HG03135 (cell line): ENCODE measurements around the gene COPZ1.
"Not testable (repeated sequence)": the region's sequence is repeated elsewhere in the genome, so short reads cannot be mapped to it uniquely, and the experiment has no call there.

Experiments
- ATAC-seq: cut with Tn5 transposase; IDR thresholded peaks from one replicate; pipeline ENCODE4 v1.9.1; 2021; ENCODE audit warnings: mild to moderate bottlenecking, moderate library complexity; ENCODE audit not compliant: unreplicated experiment

COPZ1 gene

GRCh38 chr12:54330442-54330841 lies 5.5 kb downstream of the COPZ1 start:
- ATAC-seq, result no peak

- no peak for ATAC-seq
These were observed 6.5 kb downstream of the COPZ1 start for GRCh38 chr12:54331461-54331860.

GRCh38 chr12:54333420-54334034 lies 8.6 kb downstream of the COPZ1 start:
- no peak for ATAC-seq

GRCh38 chr12:54337280-54337842 lies 12.4 kb downstream of the COPZ1 start:
- no peak for ATAC-seq

GRCh38 chr12:54337854-54338650 lies 13.1 kb downstream of the COPZ1 start:
- no peak for ATAC-seq

- ATAC-seq, result no peak
These were observed 13.9 kb downstream of the COPZ1 start for GRCh38 chr12:54338698-54339296.

- no peak for ATAC-seq
These were observed 15.9 kb downstream of the COPZ1 start for GRCh38 chr12:54340846-54341245.

- no peak for ATAC-seq
These were observed 16.7 kb downstream of the COPZ1 start for GRCh38 chr12:54341378-54342300.

- ATAC-seq, result no peak
These were observed 24.1 kb downstream of the COPZ1 start for GRCh38 chr12:54349036-54349435.

GRCh38 chr12:54349679-54350078 lies 24.7 kb downstream of the COPZ1 start:
- ATAC-seq, result no peak

GRCh38 chr12:54350743-54351142 lies 25.8 kb downstream of the COPZ1 start:
- no peak for ATAC-seq

GRCh38 chr12:54351341-54351740 lies 26.4 kb downstream of the COPZ1 start:
- ATAC-seq, result no peak

- ATAC-seq, result no peak
These were observed 27.1 kb downstream of the COPZ1 start for GRCh38 chr12:54352022-54352531.

- no peak for ATAC-seq
These were observed 28.3 kb downstream of the COPZ1 start for GRCh38 chr12:54352891-54353874.

- ATAC-seq, result not testable (repeated sequence)
These were observed 29.3 kb downstream of the COPZ1 start for GRCh38 chr12:54354271-54354670.

GRCh38 chr12:54355104-54355815 lies 30.3 kb downstream of the COPZ1 start:
- ATAC-seq, result no peak

GRCh38 chr12:54356228-54356627 lies 31.3 kb downstream of the COPZ1 start:
- ATAC-seq, result no peak

GRCh38 chr12:54356951-54357356 lies 32.0 kb downstream of the COPZ1 start:
- no peak for ATAC-seq
